Ureter (tissue), 1 donor: ENCODE measurements around the gene SLC8A2. TPM values are rescaled to one million over a fixed set of nuclear protein-coding genes. Genes with fewer than 3 reads are reported as not detected.
A peak's percentile ranks its signal among the peaks of the same experiment; 100 is the strongest.

Experiments
- DNase-seq: peaks from one replicate; pipeline ENCODE4 v3.0.0-alpha.2; 2020; ENCODE audit warnings: low spot score
- total RNA-seq: library from RNA; stranded (reverse); gene quantifications from one replicate; pipeline ENCODE4 v1.2.4, GENCODE V29; 2023
- donor health status: DM: yes; HTN: yes; CAD: no.

SLC8A2 gene
- total RNA-seq, 1 donor from 2014 or later = 2.7 TPM

- DNase-seq = no peak
These were observed 39.2 kb downstream of the SLC8A2 start for GRCh38 chr19:47432499-47432898.

GRCh38 chr19:47432091-47432490 lies 39.6 kb downstream of the SLC8A2 start:
- no peak for DNase-seq

GRCh38 chr19:47430041-47430802 lies 41.5 kb downstream of the SLC8A2 start:
- DNase-seq = no peak

GRCh38 chr19:47429140-47429793 lies 42.4 kb downstream of the SLC8A2 start:
- DNase-seq = no peak

- peak; percentile 86 for DNase-seq
These were observed 43.4 kb downstream of the SLC8A2 start for GRCh38 chr19:47428177-47428894.

- DNase-seq = peak; percentile 61
These were observed 44.2 kb downstream of the SLC8A2 start for GRCh38 chr19:47427241-47428176.

GRCh38 chr19:47423203-47423882 lies 48.4 kb downstream of the SLC8A2 start:
- DNase-seq = no peak

- DNase-seq = no peak
These were observed 49.1 kb downstream of the SLC8A2 start for GRCh38 chr19:47422417-47423163.

- no peak for DNase-seq
These were observed 49.8 kb downstream of the SLC8A2 start for GRCh38 chr19:47421844-47422395.

- DNase-seq = no peak
These were observed 50.4 kb downstream of the SLC8A2 start for GRCh38 chr19:47421244-47421786.

GRCh38 chr19:47419789-47420188 lies 51.9 kb downstream of the SLC8A2 start:
- no peak for DNase-seq

GRCh38 chr19:47419030-47419783 lies 52.5 kb downstream of the SLC8A2 start, which contains the start of gene MEIS3:
Gene MEIS3, minus strand, starts transcription at chr19:47419527. Its CDS starts 446 bp downstream, at chr19:47419081.
- no peak for DNase-seq

GRCh38 chr19:47418692-47419029 lies 53.0 kb downstream of the SLC8A2 start:
- no peak for DNase-seq

GRCh38 chr19:47417746-47418691 lies 53.7 kb downstream of the SLC8A2 start:
- no peak for DNase-seq

- DNase-seq = no peak
These were observed 54.5 kb downstream of the SLC8A2 start for GRCh38 chr19:47417107-47417745.

- DNase-seq = no peak
These were observed 55.1 kb downstream of the SLC8A2 start for GRCh38 chr19:47416643-47416985.

GRCh38 chr19:47415953-47416642 lies 55.6 kb downstream of the SLC8A2 start:
- no peak for DNase-seq
